Progenitor cell of endocrine pancreas (in vitro differentiated cells): ENCODE results near the gene PARP4. TPM values are rescaled to one million over a fixed set of nuclear protein-coding genes. Genes with fewer than 3 reads are reported as not detected.
"Not testable (repeated sequence)": the region's sequence is repeated elsewhere in the genome, so short reads cannot be mapped to it uniquely, and the experiment has no call there.

Experiments used
- DNase-seq: peaks from one replicate; pipeline ENCODE4 v3.0.0; 2021; ENCODE audit warnings: low spot score; ENCODE audit not compliant: unreplicated experiment
- H3K27ac Mint-ChIP-seq: 2 replicates; pipeline ENCODE4 v1.8.0; 2021; ENCODE audit warnings: mild to moderate bottlenecking, moderate library complexity, mixed read lengths
- H3K27me3 Mint-ChIP-seq: 2 replicates; pipeline ENCODE4 v1.8.0; 2021; ENCODE audit warnings: mixed read lengths
- H3K36me3 Mint-ChIP-seq: 2 replicates; pipeline ENCODE4 v1.8.0; 2022; ENCODE audit warnings: mixed read lengths; ENCODE audit not compliant: insufficient read depth
- H3K4me1 Mint-ChIP-seq: 2 replicates; pipeline ENCODE4 v1.8.0; 2021; ENCODE audit warnings: low read depth, mixed read lengths
- H3K4me3 Mint-ChIP-seq: 2 replicates; pipeline ENCODE4 v1.8.0; 2021; ENCODE audit warnings: low read depth, mild to moderate bottlenecking, moderate library complexity, mixed read lengths
- H3K9me3 Mint-ChIP-seq: 2 replicates; pipeline ENCODE4 v1.8.0; 2021; ENCODE audit warnings: low read depth, mixed read lengths
- total RNA-seq: library from RNA; stranded (reverse); gene quantifications from 2 replicates; pipeline ENCODE4 v1.2.1, GENCODE V29; 2021
- TF ChIP-seq, protein P1 (sequence below): fragments of 200-600 bp; sonication (generic); IDR thresholded peaks from one replicate; pipeline ENCODE4 v1.5.0; 2021; ENCODE audit warnings: antibody characterized with exemption, mild to moderate bottlenecking; ENCODE audit not compliant: unreplicated experiment

The PARP4 gene
- total RNA-seq, 1 donor from 2014 or later: 47.3 TPM

DNA sequence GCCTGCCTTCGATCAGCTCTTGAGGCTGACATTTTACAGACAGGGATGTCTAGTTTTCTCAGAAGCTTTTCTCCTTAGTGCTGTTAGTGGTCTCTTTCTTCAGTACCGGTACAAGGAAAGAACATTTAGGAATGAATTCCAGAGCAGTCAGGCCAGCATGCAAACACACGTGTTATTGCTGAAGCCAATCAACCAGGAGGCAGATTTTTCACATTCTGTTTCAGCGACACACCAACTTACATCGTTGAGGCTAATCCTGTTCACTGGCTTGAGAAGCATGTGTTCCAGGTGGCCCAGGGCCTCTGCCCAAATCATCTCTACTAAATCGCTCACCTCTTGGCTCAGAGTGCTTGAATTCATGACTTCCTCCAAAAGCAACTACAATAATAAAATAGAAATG lies 19.2 kb downstream of the PARP4 start:
- no peaks in the 10 kb centered on the region for H3K27me3 Mint-ChIP-seq
- H3K36me3 Mint-ChIP-seq: peaks cover 37% of the 10 kb centered on the region
- peaks cover 3% of the 10 kb centered on the region for H3K4me1 Mint-ChIP-seq
- H3K27ac Mint-ChIP-seq: no peak overlapping the region
- no peak overlapping the region for H3K4me3 Mint-ChIP-seq
- no peak for DNase-seq
- H3K9me3 Mint-ChIP-seq: no peaks in the 10 kb centered on the region
- TF ChIP-seq, protein P1, sequence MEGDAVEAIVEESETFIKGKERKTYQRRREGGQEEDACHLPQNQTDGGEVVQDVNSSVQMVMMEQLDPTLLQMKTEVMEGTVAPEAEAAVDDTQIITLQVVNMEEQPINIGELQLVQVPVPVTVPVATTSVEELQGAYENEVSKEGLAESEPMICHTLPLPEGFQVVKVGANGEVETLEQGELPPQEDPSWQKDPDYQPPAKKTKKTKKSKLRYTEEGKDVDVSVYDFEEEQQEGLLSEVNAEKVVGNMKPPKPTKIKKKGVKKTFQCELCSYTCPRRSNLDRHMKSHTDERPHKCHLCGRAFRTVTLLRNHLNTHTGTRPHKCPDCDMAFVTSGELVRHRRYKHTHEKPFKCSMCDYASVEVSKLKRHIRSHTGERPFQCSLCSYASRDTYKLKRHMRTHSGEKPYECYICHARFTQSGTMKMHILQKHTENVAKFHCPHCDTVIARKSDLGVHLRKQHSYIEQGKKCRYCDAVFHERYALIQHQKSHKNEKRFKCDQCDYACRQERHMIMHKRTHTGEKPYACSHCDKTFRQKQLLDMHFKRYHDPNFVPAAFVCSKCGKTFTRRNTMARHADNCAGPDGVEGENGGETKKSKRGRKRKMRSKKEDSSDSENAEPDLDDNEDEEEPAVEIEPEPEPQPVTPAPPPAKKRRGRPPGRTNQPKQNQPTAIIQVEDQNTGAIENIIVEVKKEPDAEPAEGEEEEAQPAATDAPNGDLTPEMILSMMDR: no peak

DNA sequence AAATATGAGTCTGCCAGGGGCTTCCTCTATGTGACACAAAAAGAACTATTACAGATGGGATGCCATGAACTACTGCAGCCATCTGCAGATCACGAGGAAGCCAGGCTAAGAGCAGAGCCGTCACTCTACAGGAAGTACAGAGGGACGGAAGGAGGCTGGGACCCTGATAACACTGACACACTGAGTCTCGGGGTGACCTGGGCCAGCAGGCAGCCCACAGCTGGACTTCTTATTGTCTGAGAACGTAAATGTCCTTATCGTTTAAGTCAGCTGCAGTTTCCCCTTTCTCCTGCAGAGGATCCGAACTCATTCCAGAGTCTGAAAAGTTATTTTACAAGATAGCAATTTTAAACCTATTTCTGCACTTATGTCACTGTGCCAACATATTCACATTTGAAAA lies 20.7 kb downstream of the PARP4 start:
- no peaks in the 10 kb centered on the region for H3K9me3 Mint-ChIP-seq
- TF ChIP-seq, protein P1: no peak
- H3K4me1 Mint-ChIP-seq: peaks cover 3% of the 10 kb centered on the region
- no peak overlapping the region for H3K27ac Mint-ChIP-seq
- peaks cover 39% of the 10 kb centered on the region for H3K36me3 Mint-ChIP-seq
- no peak overlapping the region for H3K4me3 Mint-ChIP-seq
- no peaks in the 10 kb centered on the region for H3K27me3 Mint-ChIP-seq
- no peak for DNase-seq

DNA sequence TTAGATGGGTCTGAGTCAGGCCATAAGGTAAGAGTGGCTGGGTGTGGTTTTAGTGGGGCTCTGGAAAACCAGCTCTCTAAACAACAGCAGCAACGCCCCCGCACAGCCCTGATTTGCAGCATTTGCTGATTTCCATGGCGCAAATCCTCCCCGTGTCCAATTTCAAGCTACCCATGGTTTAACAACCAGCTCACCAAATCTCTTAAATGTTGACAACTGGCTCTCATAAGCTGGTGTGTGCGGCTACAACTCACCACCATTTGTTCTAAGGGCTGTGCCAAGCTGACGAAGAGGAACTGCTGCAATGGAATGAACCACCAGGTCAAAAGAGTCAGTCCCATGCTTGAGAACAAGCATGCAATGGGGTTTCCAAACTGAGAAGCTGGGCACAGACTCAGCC lies 22.9 kb downstream of the PARP4 start:
- no peak overlapping the region for H3K4me3 Mint-ChIP-seq
- H3K27ac Mint-ChIP-seq: no peak overlapping the region
- peaks cover 38% of the 10 kb centered on the region for H3K36me3 Mint-ChIP-seq
- TF ChIP-seq, protein P1: no peak
- H3K27me3 Mint-ChIP-seq: no peaks in the 10 kb centered on the region
- H3K4me1 Mint-ChIP-seq: no peaks in the 10 kb centered on the region
- no peaks in the 10 kb centered on the region for H3K9me3 Mint-ChIP-seq
- DNase-seq: no peak

DNA sequence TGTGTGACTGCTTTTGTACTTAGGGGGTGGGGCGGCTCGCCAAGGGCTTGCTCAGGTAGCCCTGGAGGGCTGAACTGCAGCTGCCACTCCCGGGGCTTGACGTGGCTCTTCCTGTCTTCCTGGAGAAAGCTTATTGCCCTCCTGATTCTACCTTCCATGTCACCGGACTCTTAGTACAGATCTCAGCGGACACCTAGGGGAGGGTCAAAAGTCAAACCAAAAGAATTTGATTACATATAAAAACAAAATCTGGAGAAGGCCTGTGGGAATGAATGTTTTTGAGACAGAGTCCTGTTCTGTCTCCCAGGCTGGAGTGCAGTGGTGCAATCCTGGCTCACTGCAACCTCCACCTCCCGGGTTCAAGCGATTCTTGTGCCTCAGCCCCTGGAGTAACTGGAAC lies 24.5 kb downstream of the PARP4 start:
- not testable (repeated sequence) for H3K27ac Mint-ChIP-seq, H3K9me3 Mint-ChIP-seq, H3K27me3 Mint-ChIP-seq, H3K4me1 Mint-ChIP-seq, H3K4me3 Mint-ChIP-seq, DNase-seq
- H3K36me3 Mint-ChIP-seq: peaks cover 41% of the 10 kb centered on the region

DNA sequence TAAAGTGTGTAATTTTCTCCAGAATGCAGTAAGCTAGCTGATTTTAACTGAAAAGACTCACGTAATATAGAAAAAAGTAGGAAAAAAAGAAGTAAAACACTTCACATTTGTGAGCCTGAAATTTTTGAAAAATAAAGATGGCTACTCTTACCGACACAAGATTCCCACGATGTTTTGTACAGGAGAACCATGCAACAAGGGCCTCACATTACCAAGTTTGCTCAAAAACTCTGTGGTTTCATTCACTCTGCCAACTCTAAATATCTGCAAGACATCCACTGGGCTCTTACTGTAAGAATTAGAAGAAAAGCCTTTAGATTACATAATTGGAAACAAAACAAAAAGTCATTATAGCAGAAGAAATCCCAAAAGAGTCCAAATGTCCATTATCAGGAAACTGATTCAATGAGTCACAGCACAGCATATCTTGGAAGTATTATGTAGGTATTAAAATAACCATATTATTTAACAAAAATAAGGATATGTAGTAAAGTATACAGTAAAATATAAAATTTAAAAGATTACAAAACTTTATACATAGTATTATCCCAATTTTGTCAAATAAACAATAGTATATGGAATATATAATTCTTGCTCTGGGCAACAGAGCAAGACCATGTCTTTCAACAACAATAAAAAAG lies 26.4 kb downstream of the PARP4 start:
- not testable (repeated sequence) for H3K4me1 Mint-ChIP-seq, H3K27me3 Mint-ChIP-seq, DNase-seq, H3K9me3 Mint-ChIP-seq, H3K27ac Mint-ChIP-seq, H3K4me3 Mint-ChIP-seq
- H3K36me3 Mint-ChIP-seq: peaks cover 43% of the 10 kb centered on the region

DNA sequence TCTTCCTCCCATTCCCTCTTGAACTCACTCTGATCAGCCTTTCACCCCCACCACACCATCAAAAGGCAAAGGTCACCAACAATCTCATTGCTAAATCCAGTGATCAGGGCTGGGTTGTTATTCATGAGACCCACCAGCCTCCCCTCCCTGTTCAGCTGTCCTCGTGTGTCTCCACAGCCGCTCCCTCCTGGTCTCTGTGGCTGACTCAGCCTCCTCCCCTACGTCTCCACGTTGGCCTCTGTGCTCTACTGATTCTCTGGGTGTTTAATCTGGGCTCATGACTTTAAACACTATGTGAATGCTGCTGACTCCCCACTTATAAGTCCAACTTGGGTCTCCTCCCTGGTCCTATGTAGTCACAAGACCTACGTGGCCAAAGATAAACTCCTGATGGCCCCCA lies 38.9 kb downstream of the PARP4 start:
- DNase-seq: no peak

DNA sequence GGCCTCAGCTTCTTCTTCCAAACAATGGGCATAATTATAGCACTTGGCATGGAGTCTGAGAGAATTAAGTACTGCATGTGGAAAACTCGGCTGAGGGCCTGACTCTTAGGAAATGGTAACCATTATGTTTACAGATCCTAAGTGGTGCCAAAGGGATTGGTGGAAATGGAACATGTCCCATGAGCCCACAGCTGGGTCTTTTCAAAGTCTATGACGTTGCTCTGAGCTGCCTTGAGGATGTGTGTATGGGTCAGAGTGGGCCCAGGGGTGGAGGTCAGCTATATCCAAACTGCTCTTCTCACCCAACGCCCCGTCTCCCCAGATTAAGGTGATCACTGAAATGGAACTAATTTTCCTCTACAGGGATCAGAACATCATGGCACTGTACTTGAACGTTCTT lies 40.4 kb downstream of the PARP4 start:
- not testable (repeated sequence) for H3K4me3 Mint-ChIP-seq, H3K4me1 Mint-ChIP-seq
- H3K36me3 Mint-ChIP-seq: peaks cover 37% of the 10 kb centered on the region

More for the DNA sequence above, 38.9 kb downstream of the PARP4 start:
- Mint-ChIP-seq H3K36me3 (peaks cover 34% of the 10 kb centered on the region), H3K4me1 (no peaks in the 10 kb centered on the region), H3K4me3 (no peak overlapping the region), H3K27me3 (no peaks in the 10 kb centered on the region), H3K27ac (no peak overlapping the region), H3K9me3 (no peaks in the 10 kb centered on the region)
- TF ChIP-seq, protein P1: no peak

More for the DNA sequence above, 40.4 kb downstream of the PARP4 start:
- H3K9me3 Mint-ChIP-seq, H3K27me3 Mint-ChIP-seq, H3K27ac Mint-ChIP-seq, DNase-seq: not testable (repeated sequence)
